ENCODE results near the gene SH3BP2.
A peak's percentile ranks its signal among the peaks of the same experiment; 100 is the strongest.

DNA sequence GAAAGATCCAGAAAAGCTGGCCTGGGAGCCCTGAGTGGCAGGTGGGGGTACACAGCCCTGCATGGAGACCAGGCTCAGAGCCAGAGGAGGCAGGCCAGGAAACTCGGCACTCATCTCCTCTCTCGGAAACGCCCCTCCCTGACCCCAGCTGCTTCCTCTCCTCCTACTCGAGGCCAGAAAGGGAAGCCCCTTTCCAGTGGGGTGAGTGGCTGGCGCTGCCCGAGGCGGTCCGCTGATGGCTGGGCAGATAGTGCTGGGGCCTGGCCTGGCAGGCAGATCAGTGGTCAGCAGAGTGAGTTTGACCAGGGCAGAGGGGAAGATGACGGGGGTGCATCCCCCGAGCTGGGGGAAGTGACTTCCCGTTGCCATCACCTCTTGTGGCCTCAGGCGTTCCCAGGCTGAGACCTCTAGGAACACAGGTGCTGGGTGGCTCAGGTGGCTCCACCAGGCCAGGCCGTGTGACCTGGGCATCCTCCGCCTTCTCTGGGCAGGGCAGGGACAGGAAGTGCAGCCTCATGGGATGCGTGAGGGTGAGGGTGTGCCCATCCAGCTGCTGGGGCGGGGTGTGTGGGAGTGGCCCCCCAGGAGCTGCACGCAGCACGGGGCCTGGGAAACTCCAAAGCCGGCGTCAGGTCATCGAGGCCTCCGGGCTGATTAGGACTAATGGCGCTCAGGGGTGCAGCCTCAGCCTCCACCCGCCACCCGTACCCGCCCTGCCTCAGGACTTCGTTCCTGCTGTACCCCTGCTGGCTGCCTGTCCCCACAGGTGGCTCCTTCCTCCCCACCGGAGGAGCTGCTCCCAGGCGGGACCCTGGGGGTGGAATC lies 5.7 kb downstream of the SH3BP2 start:
- TF ChIP-seq CTCF (IDR thresholded peaks at IDR 0.05) = no peak
- no peak for TF ChIP-seq EP300 (IDR thresholded peaks at IDR 0.05)
- TF ChIP-seq POLR2AphosphoS5 (IDR thresholded peaks at IDR 0.05) = peak in 2 of 4 donors; percentile 43 to 47
- TF ChIP-seq POLR2A (IDR thresholded peaks at IDR 0.05) = no peak

All from sigmoid colon (tissue), 4 donors.